Activated CD8-positive, alpha-beta memory T cell treated with anti-CD3 and anti-CD28 coated beads for 4 hours (primary cell): ENCODE measurements around the gene ARID1A.
"Not testable (repeated sequence)": the region's sequence is repeated elsewhere in the genome, so short reads cannot be mapped to it uniquely, and the experiment has no call there.

Experiments used
- DNase-seq, 2 donors: peaks; one replicate each; pipeline ENCODE4 v3.0.0-alpha.2; 2020; ENCODE audit warnings: low read depth in 2 of 2

Gene ARID1A

GRCh38 chr1:26697978-26698849 lies 2.4 kb downstream of the ARID1A start:
- DNase-seq, result no peak

DNA sequence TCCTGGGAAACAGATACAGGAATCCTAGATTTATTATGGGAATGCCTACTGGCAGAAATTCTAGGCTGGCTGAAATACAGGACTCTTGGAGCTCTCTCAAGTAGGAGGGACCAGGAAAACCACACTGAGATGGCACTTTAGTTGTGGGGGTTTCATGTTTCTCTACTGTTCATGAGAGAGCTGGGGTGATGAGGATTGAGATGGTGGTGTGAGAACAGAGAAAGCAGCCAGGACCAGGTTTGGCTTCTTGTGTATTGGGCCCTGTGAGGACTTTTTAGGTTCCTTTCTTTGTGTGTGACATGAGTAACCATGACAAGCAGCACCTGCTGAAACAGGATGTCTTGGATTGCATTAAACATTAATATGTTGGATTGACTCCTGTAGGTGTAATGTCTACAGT lies 4.9 kb downstream of the ARID1A start:
- DNase-seq, result no peak

GRCh38 chr1:26701266-26701994 lies 5.6 kb downstream of the ARID1A start:
- no peak for DNase-seq

DNA sequence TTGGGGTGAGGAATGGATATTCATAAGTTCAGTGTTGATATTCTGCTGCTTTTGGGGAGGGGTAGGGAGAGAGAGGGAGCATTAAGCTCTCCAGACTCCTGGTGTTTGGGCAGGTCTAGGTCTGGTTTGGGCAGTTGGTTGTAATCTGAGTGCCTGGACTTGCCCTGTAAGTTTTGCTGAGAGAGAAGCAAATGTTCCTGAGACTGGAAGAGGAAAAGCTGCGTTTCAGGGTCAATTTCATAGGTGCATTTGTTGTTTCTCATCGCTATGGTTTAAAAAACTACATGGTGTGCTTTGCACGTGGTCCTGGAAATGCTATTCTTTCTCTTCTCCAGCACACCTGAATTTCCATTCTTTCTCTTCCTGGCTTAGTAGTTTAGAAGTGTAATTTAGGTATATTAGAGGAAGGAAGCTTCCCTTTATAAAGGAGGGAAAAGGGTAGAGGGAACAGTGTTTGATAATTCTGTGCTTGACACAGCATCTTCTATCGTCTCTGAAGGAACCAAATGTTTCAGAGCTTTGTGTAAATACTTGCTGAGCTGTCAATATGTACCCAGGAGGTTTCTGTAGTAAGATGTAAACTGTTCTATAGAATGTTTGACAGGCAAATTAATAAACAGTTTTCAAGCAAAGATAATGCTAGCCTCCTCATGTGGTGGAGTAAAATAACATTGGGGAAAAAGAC lies 6.3 kb downstream of the ARID1A start:
- DNase-seq, result no peak

DNA sequence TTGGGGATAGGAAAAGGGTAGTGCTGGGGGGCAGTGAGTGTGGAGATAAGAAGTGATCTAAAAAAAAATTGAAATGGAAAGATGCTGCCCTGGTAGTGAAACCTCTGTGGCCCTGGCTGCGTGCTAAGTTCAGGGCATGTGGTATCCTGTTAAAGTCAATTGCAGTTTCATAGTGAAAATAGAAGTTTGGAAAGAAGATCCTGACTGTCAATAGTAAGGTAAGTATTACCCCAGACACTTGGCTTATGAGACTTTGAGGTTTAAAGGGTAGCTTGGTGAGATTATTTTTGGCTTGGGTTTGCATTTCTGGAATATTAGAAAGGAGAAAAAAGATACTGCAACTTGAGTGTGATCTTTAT lies 6.8 kb downstream of the ARID1A start:
- DNase-seq, result no peak

DNA sequence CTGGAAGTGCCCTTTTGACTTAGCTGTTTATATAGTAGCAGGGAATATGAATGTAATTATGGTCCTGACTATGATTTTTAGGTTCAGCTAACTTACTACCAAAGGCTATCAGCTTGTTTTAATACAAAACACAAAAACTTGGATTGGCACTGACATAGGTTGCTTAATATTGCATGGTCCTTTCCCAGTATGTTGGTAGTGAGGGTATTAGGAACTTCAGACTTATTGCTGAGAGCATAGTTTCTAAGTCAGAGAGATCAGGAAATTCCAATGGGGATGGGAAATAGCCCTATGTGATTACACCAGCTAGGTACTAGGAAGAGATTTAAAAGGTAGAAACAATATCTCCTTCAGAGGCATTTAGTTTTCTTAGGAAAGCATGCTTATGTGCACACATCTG lies 7.7 kb downstream of the ARID1A start:
- no peak for DNase-seq

DNA sequence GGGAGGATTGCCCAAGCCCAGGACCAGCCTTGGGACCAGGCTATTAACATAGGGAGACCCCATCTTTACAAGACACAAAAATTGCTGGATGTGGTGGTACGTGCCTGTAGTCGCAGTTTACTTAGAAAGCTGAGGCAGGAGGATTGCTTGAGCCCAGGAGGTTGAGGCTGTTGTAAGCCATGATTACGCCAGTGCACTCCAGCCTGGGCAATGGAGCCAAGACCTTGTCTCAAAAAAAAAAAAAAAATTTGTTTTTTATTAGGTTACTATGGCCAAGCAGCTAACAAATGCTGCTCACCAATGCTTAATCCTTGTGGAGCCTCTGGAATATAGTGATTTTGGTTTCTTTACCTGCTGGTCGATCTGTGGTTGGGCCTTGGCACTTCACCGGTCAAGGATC lies 8.8 kb downstream of the ARID1A start:
- no peak for DNase-seq

DNA sequence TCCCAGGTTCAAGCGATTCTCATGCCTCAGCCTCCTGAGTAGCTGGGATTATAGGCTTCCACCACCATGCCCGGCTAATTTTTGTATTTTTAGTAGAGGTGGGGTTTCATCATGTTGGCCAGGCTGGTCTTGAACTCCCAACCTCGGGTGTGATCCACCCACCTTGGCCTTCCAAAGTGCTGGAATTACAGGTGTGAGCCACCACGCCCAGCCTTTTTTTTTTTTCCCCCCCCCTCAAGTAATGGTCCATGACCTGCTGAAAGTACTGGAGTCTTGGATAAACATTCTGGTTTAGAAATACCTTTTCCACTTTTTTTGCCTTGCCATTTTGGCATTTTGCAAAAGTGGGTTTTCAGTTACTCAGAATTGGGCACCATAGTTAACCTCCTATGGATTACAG lies 9.4 kb downstream of the ARID1A start:
- DNase-seq, result not testable (repeated sequence)

GRCh38 chr1:26705788-26706311 lies 10.0 kb downstream of the ARID1A start:
- no peak for DNase-seq

DNA sequence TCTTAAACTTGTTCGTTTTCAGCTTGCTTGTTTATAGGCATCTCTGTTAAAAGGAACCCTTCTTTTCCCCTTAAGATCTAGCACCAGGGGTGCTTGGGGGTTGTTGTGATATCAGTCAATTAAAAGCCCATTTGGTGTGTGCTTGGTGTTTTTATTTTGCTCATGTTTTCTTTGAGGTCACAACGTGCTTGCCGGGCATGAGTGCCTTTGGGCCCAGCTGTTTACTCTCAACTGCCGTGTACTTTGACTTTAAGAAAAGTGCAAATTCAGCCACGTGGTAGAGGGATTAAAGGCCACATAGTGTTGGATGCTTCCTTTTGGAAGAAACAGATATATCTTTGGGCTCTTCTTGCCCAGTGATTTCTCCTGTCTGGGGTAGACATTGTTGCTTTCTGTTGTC lies 10.5 kb downstream of the ARID1A start:
- DNase-seq, result no peak

DNA sequence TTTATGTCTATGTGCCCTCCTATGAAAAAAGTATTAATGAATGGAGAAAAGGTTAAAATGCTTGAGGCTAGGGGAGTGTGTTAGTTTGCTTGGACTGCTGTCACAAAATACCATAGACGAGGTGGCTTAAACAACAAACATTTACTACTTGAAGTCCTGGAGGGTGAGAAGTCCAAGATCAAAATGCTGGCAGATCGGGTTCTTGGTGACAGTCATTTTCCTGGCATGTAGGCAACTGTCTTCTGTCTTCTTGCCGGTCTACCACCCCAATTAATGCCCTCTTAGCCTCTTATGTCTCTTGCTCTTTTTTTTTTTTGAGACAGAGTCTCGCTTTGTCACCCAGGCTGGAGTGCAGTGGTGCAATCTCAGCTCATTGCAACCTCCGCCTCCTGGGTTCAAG lies 15.0 kb downstream of the ARID1A start:
- DNase-seq, result no peak

GRCh38 chr1:26711777-26712176 lies 16.0 kb downstream of the ARID1A start:
- no peak for DNase-seq

GRCh38 chr1:26717017-26717491 lies 21.2 kb downstream of the ARID1A start:
- DNase-seq, result no peak

DNA sequence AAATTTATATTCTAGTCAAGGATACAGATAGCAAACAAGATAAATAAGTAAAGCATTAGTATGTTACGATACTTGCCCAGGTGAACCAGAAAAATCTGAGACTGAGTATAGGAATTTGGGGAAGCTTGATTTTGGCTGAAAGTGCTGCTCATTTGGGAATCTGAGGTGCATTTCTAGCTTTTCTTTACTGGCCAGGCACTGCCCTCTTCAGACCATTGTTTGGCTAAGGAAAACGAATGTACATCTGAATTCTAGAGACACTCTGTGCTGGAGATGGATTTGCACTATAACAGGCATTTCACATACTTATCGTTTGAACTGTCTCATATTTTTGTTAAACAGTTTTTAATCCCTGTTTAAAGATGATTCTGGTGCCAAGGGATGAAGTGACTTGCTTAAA lies 23.4 kb downstream of the ARID1A start:
- no peak for DNase-seq

DNA sequence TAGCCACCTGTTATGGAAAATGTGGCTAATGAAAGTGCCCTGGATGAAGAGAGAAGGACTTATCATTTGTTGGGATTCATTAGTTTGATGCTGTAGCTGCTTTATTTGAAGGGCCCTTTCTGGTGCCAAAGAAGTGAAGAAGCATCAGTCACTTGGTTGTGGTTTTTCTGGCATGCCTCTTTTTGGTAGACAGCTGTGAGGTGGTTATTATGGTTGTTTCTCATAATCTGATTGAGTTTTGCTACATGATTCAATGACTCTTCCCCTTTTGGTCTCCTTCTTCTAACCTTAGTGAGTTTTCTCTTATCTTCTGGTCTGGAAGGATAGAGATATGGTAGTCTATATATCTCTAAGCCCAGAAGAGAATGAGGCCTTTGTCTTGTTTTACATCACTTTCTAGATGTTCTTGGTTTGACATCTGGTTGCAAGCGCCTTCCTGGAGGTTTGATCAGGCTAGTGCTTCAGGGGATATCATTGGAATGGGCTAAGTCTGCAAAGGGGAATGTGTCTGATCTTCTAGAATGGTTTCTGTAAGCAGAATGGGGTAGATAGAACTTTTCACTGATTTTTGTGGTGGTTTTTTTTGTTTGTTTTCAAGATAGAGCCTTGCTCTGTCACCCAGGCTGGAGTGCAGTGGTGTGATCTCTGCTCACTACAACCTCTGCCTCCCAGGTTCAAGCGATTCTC lies 26.0 kb downstream of the ARID1A start:
- no peak for DNase-seq

- no peak for DNase-seq
These were observed 27.5 kb downstream of the ARID1A start for GRCh38 chr1:26723013-26723991.

- DNase-seq, result no peak
These were observed 28.3 kb downstream of the ARID1A start for GRCh38 chr1:26724118-26724517.

- no peak for DNase-seq
These were observed 29.1 kb downstream of the ARID1A start for GRCh38 chr1:26724926-26725325.

DNA sequence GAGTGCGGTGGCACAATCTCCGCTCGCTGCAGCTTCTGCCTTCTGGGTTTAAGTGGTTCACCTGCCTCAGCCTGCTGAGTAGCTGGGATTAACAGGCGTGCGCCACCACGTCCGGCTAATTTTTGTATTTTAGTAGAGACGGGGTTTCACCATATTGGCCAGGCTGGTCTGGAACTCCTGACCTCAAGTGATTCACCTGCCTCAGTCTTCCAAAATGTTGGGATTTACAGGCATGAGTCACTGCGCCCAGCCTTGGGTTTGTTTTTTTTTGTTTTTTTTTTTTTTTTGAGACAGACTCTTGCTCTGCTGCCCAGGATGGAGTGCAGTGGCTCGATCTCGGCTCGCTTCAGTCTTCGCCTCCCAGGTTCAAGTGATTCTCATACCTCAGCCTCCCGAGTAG lies 30.1 kb downstream of the ARID1A start:
- not testable (repeated sequence) for DNase-seq

DNA sequence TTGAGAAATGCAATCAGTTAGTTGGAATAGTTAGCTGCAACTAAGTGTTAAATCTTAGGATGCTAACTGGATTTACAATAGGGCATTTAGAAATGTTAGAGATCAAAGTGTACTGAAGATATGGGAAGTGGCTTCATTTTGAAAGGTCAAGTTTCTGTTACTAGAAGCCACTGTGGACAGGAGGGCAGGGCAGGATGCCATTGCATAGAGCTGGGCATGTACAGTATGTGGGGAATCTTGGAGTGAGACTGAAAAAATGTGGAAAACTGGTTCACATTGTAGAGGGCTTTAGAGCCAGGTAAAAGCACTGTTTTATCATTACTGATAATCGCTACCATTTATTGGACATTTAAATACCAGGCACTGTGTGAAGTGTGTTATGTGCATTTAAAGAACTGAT lies 31.0 kb downstream of the ARID1A start:
- no peak for DNase-seq

GRCh38 chr1:26727476-26727875 lies 31.7 kb downstream of the ARID1A start:
- no peak for DNase-seq
